Hepatocyte (in vitro differentiated cells): ENCODE data around the gene PCSK6. TPM values are rescaled to one million over a fixed set of nuclear protein-coding genes. Genes with fewer than 3 reads are reported as not detected.

Experiments used
- DNase-seq: peaks from one replicate; pipeline ENCODE4 v3.0.0-alpha.2; 2016; ENCODE audit warnings: low spot score
- H2AFZ ChIP-seq: fragments of 200-600 bp; sonication (generic); 2 replicates; pipeline ENCODE4 v1.6.0; 2016; ENCODE audit warnings: antibody characterized with exemption, mild to moderate bottlenecking
- H3K27ac ChIP-seq: fragments of 200-600 bp; sonication (generic); 2 replicates; pipeline ENCODE4 v1.5.1; 2016; ENCODE audit warnings: mild to moderate bottlenecking
- H3K27me3 ChIP-seq: fragments of 200-600 bp; sonication (generic); 2 replicates; pipeline ENCODE4 v1.6.1; 2016
- H3K36me3 ChIP-seq: fragments of 200-600 bp; sonication (generic); replicated peaks from 2 replicates; pipeline ENCODE4 v1.5.1; 2016; ENCODE audit warnings: low read depth; ENCODE audit not compliant: insufficient read depth
- H3K4me1 ChIP-seq: fragments of 200-600 bp; sonication (generic); 2 replicates; pipeline ENCODE4 v1.5.1; 2016; ENCODE audit warnings: mild to moderate bottlenecking, moderate library complexity; ENCODE audit not compliant: insufficient read depth
- H3K4me2 ChIP-seq: fragments of 200-600 bp; sonication (generic); 2 replicates; pipeline ENCODE4 v1.6.0; 2016
- H3K4me3 ChIP-seq: fragments of 200-600 bp; sonication (generic); 2 replicates; pipeline ENCODE4 v1.5.1; 2016; ENCODE audit warnings: mild to moderate bottlenecking
- H3K79me2 ChIP-seq: fragments of 200-600 bp; sonication (generic); 2 replicates; pipeline ENCODE4 v1.6.0; 2017; ENCODE audit warnings: mild to moderate bottlenecking
- H3K9me2 ChIP-seq: fragments of 200-600 bp; sonication (generic); replicated peaks from 2 replicates; pipeline ENCODE4 v1.6.0; 2017; ENCODE audit warnings: mild to moderate bottlenecking; ENCODE audit not compliant: insufficient read depth
- H3K9me3 ChIP-seq: fragments of 200-600 bp; sonication (generic); 2 replicates; pipeline ENCODE4 v1.5.1; 2016; ENCODE audit warnings: low read depth, mild to moderate bottlenecking
- H4K20me1 ChIP-seq: fragments of 200-600 bp; sonication (generic); 2 replicates; pipeline ENCODE4 v1.6.0; 2016; ENCODE audit warnings: mild to moderate bottlenecking; ENCODE audit not compliant: insufficient read depth, poor library complexity, severe bottlenecking
- EZH2 ChIP-seq: fragments of 200-600 bp; sonication (generic); IDR thresholded peaks from 2 replicates; pipeline ENCODE4 v1.6.1; 2016; ENCODE audit warnings: antibody characterized with exemption, mild to moderate bottlenecking, borderline replicate concordance
- EZH2phosphoT487 ChIP-seq: fragments of 200-600 bp; sonication (generic); IDR thresholded peaks from one replicate; pipeline ENCODE4 v1.6.1; 2018; ENCODE audit warnings: antibody characterized with exemption, mild to moderate bottlenecking, low read depth, moderate library complexity; ENCODE audit not compliant: unreplicated experiment, severe bottlenecking
- WGBS: methylation state at CpG from one replicate; pipeline ENCODE4 v1.1.6; 2016; ENCODE audit warnings: low lambda C conversion rate; ENCODE audit errors: missing lambda C conversion rate; 5-methylcytosine and 5-hydroxymethylcytosine counted together
- polyA plus RNA-seq: library from polyadenylated mRNA; unstranded; fragments of >200 nt; fragmentation: Nextera tagmentation; extraction: Ambion mirVana; gene quantifications from 2 replicates; pipeline ENCODE4 v1.2.1, GENCODE V29; 2016
- total RNA-seq: library from RNA; depleted of rRNA; stranded (reverse); fragments of >200 nt; gene quantifications from 2 replicates; pipeline ENCODE4 v1.2.3, GENCODE V29; 2014
- TF ChIP-seq, protein P1 (sequence below): fragments of 200-600 bp; sonication (generic); IDR thresholded peaks from 2 replicates; pipeline ENCODE4 v1.5.1; 2016; ENCODE audit warnings: antibody characterized with exemption, mild to moderate bottlenecking; ENCODE audit not compliant: poor library complexity

PCSK6 gene
- total and polyA plus RNA-seq, 2 experiments from 2014 or later: 31.7 to 40.5 TPM

DNA sequence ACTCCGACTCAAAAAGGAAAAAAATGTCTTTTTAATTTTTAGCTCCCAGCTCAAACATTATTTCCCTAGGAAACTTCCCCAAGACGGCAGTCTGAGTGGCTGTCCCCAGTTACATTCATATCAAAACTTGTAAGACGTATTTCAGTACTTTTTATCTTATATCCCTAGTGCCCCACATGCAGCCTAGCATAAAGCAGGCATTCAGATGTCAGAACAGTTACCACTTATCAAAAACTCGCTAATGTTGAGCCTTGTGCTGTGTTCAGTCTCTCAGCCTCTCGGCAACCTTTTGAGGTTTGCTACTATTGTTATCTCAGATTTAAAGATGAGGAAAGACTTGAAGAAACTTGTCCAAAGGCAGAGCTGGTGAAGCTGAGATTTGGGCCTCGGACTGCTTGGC, 205.6 kb downstream of the PCSK6 start:
- Histone ChIP-seq H3K9me3 (no peaks in the 10 kb centered on the region), H3K4me3 (no peak overlapping the region), H3K4me1 (peaks cover 10% of the 10 kb centered on the region), H3K79me2 (peaks cover 34% of the 10 kb centered on the region), H3K36me3 (no peaks in the 10 kb centered on the region), H4K20me1 (no peaks in the 10 kb centered on the region), H3K27me3 (no peaks in the 10 kb centered on the region), H3K4me2 (no peak overlapping the region), H3K27ac (no peak overlapping the region), H3K9me2 (no peaks in the 10 kb centered on the region), H2AFZ (no peak overlapping the region)
- TF ChIP-seq EZH2phosphoT487 (no peak), EZH2 (no peak)
- TF ChIP-seq, protein P1, sequence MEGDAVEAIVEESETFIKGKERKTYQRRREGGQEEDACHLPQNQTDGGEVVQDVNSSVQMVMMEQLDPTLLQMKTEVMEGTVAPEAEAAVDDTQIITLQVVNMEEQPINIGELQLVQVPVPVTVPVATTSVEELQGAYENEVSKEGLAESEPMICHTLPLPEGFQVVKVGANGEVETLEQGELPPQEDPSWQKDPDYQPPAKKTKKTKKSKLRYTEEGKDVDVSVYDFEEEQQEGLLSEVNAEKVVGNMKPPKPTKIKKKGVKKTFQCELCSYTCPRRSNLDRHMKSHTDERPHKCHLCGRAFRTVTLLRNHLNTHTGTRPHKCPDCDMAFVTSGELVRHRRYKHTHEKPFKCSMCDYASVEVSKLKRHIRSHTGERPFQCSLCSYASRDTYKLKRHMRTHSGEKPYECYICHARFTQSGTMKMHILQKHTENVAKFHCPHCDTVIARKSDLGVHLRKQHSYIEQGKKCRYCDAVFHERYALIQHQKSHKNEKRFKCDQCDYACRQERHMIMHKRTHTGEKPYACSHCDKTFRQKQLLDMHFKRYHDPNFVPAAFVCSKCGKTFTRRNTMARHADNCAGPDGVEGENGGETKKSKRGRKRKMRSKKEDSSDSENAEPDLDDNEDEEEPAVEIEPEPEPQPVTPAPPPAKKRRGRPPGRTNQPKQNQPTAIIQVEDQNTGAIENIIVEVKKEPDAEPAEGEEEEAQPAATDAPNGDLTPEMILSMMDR: no peak
- no peak for DNase-seq
- WGBS: 96% methylated on average over 6 of the region's 6 CpGs

- H2AFZ ChIP-seq: no peak overlapping the region
- no peaks in the 10 kb centered on the region for H3K27me3 ChIP-seq
- peaks cover 22% of the 10 kb centered on the region for H3K4me1 ChIP-seq
- TF ChIP-seq, protein P1: no peak
- TF ChIP-seq EZH2 (no peak), EZH2phosphoT487 (no peak)
- no peak overlapping the region for H3K4me2 ChIP-seq
- peaks cover 24% of the 10 kb centered on the region for H3K79me2 ChIP-seq
- 62% methylated on average over 2 of the region's 2 CpGs for WGBS
- H3K36me3 ChIP-seq: no peaks in the 10 kb centered on the region
- H3K4me3 ChIP-seq: no peak overlapping the region
- H4K20me1 ChIP-seq: peaks cover 15% of the 10 kb centered on the region
- H3K27ac ChIP-seq: peak overlapping the region; percentile 90
- no peaks in the 10 kb centered on the region for H3K9me2 ChIP-seq
- DNase-seq: peak; percentile 65
- no peaks in the 10 kb centered on the region for H3K9me3 ChIP-seq
Observed at GRCh38 chr15:101280007-101280406, 209.5 kb downstream of the PCSK6 start.

GRCh38 chr15:101277943-101278564, 211.5 kb downstream of the PCSK6 start:
- H3K79me2 ChIP-seq: peaks cover 32% of the 10 kb centered on the region
- 80% methylated on average over 12 of the region's 12 CpGs for WGBS
- H3K27me3 ChIP-seq: no peaks in the 10 kb centered on the region
- H3K4me2 ChIP-seq: peak overlapping the region; percentile 90
- TF ChIP-seq EZH2 (no peak), EZH2phosphoT487 (no peak)
- TF ChIP-seq, protein P1: no peak
- H3K9me2 ChIP-seq: no peaks in the 10 kb centered on the region
- peak; percentile 33 for DNase-seq
- peaks cover 18% of the 10 kb centered on the region for H4K20me1 ChIP-seq
- no peaks in the 10 kb centered on the region for H3K9me3 ChIP-seq
- H2AFZ ChIP-seq: peak overlapping the region; percentile 47
- peaks cover 22% of the 10 kb centered on the region for H3K4me1 ChIP-seq
- peak overlapping the region; percentile 37 for H3K4me3 ChIP-seq
- H3K27ac ChIP-seq: peak overlapping the region; percentile 90
- H3K36me3 ChIP-seq: no peaks in the 10 kb centered on the region
